K562 (cell line): ENCODE measurements around the gene TMEM121. TPM values are rescaled to one million over a fixed set of nuclear protein-coding genes. Genes with fewer than 3 reads are reported as not detected.
"Not testable (repeated sequence)": the region's sequence is repeated elsewhere in the genome, so short reads cannot be mapped to it uniquely, and the experiment has no call there.

Experiments used
- ATAC-seq: fragments of 200-7000 bp; cut with Tn5 transposase; 3 replicates; pipeline ENCODE4 v1.9.1; 2020; ENCODE audit warnings: moderate library complexity
- BruUV-seq: library from RNA; stranded (reverse); fragments of 400-500 nt; replicated peaks from 2 replicates; lab custom pipeline; 2021; lab: Mats Ljungman, UMichigan
- CTCF ChIA-PET: fragments of 300-600 bp; formaldehyde crosslinking; extraction: SDS; loops from one replicate; lab custom pipeline; 2021; ENCODE audit warnings: low intra/inter-chr PET ratio; lab: Yijun Ruan, JAX
- POLR2A ChIA-PET: fragments of 300-600, 350-650 bp; sonication (Branson Sonifier 250); formaldehyde crosslinking; extraction: SDS; loops from one replicate; lab custom pipeline; 2021; ENCODE audit warnings: antibody characterized with exemption, inconsistent platforms; lab: Yijun Ruan, JAX
- DNase-seq, 4 experiments: peaks; one replicate each; pipeline versions ENCODE4 v3.0.0 to v3.0.0-alpha.2; 2011 to 2018; ENCODE audit warnings: low spot score in 3 of 4, mixed read lengths in 3 of 4; ENCODE audit errors: extremely low read depth in 1 of 4
- FAIRE-seq: peaks from 2 replicates; lab custom pipeline; 2011; peaks lifted over from hg19 to GRCh38; lab: Jason Lieb, UNC
- H2AFZ ChIP-seq: 2 replicates; pipeline ENCODE4 v1.6.0; 2011; ENCODE audit warnings: low read depth, low read length, control low read depth, inconsistent platforms
- H3K27ac ChIP-seq: fragments of 200-600 bp; 3 replicates; pipeline ENCODE4 v1.8.0; 2011; ENCODE audit warnings: low read depth, mild to moderate bottlenecking, control low read depth, inconsistent platforms, low read length, moderate library complexity, mixed read lengths; ENCODE audit errors: extremely low read depth
- H3K27me3 ChIP-seq, 2 experiments: fragments of 300-600 bp in 1 of 2; 2 replicates in 1 of 2; 3 replicates in 1 of 2; pipeline versions ENCODE4 v1.6.0 to v1.8.0; 2011; ENCODE audit warnings: inconsistent platforms in 2 of 2, low read length in 2 of 2, mild to moderate bottlenecking in 1 of 2, mixed read lengths in 1 of 2, moderate library complexity in 1 of 2; ENCODE audit not compliant: control insufficient read depth in 2 of 2, insufficient read depth in 2 of 2
- H3K36me3 ChIP-seq: fragments of 300-600 bp; 3 replicates; pipeline ENCODE4 v1.8.0; 2011; ENCODE audit warnings: mild to moderate bottlenecking, low read length, inconsistent platforms; ENCODE audit not compliant: control insufficient read depth, insufficient read depth
- H3K4me1 ChIP-seq, 2 experiments: fragments of 200-600 bp in 1 of 2; replicated peaks in 1 of 2; 2 replicates in 1 of 2; 3 replicates in 1 of 2; pipeline versions ENCODE4 v1.5.1 to v1.8.0; 2011; ENCODE audit warnings: inconsistent platforms in 2 of 2, low read length in 2 of 2, mild to moderate bottlenecking in 1 of 2, mixed read lengths in 1 of 2, moderate library complexity in 1 of 2; ENCODE audit not compliant: control insufficient read depth in 2 of 2, insufficient read depth in 2 of 2
- H3K4me2 ChIP-seq: 2 replicates; pipeline ENCODE4 v1.6.1; 2011; ENCODE audit warnings: low read length, control low read depth, inconsistent platforms, mixed read lengths; ENCODE audit not compliant: insufficient read depth
- H3K4me3 ChIP-seq: fragments of 200-600 bp; sonication (generic), shearing (Covaris generic); 2 replicates; pipeline ENCODE4 v1.5.1; 2016; ENCODE audit warnings: control low read depth, inconsistent platforms
- H3K79me2 ChIP-seq: fragments of 200-600 bp; 3 replicates; pipeline ENCODE4 v1.8.0; 2011; ENCODE audit warnings: low read length, inconsistent platforms; ENCODE audit not compliant: control insufficient read depth, insufficient read depth
- H3K9ac ChIP-seq, 2 experiments: 2 replicates each; pipeline versions ENCODE4 v1.6.0 to v1.6.1; 2011; ENCODE audit warnings: low read depth in 2 of 2, low read length in 2 of 2, control low read depth in 1 of 2, inconsistent platforms in 1 of 2, mild to moderate bottlenecking in 1 of 2, mixed read lengths in 1 of 2; ENCODE audit not compliant: insufficient read depth in 1 of 2
- H3K9me1 ChIP-seq: one replicate; pipeline ENCODE4 v1.6.0; 2011; ENCODE audit warnings: inconsistent platforms, mild to moderate bottlenecking, low read length, moderate library complexity; ENCODE audit not compliant: control insufficient read depth, insufficient read depth
- H3K9me3 ChIP-seq: replicated peaks from 2 replicates; pipeline ENCODE4 v1.5.1; 2011; ENCODE audit warnings: low read depth, low read length, inconsistent platforms; ENCODE audit not compliant: control insufficient read depth, insufficient read depth
- H4K20me1 ChIP-seq: replicated peaks from 2 replicates; pipeline ENCODE4 v1.6.1; 2011; ENCODE audit warnings: low read length, inconsistent platforms, mixed read lengths; ENCODE audit not compliant: control insufficient read depth, insufficient read depth
- CBX5 ChIP-seq: IDR thresholded peaks from 2 replicates; pipeline ENCODE4 v1.6.1; 2014; ENCODE audit warnings: low read depth, borderline replicate concordance
- HES1 ChIP-seq: fragments of 450-650 bp; IDR thresholded peaks from 2 replicates; pipeline ENCODE4 v1.6.1; 2016; ENCODE audit warnings: low read depth, mild to moderate bottlenecking, moderate library complexity
- KDM1A ChIP-seq, 2 experiments: fragments of 450-650 bp; IDR thresholded peaks; 2 replicates each; pipeline ENCODE4 v1.6.1; 2016; ENCODE audit warnings: mild to moderate bottlenecking in 2 of 2
- MAFK ChIP-seq: IDR thresholded peaks from 2 replicates; pipeline ENCODE4 v1.6.1; 2011; ENCODE audit warnings: low read length, improper control_type of control experiment
- NFE2L1 ChIP-seq: fragments of 450-650 bp; IDR thresholded peaks from 2 replicates; pipeline ENCODE4 v1.6.1; 2016; ENCODE audit warnings: missing genetic modification characterization, low read depth, mild to moderate bottlenecking, missing compliant biosample characterization, moderate library complexity, borderline replicate concordance
- NFXL1 ChIP-seq: fragments of 450-650 bp; formaldehyde crosslinking; IDR thresholded peaks from 2 replicates; pipeline ENCODE4 v1.4.0; 2021; ENCODE audit warnings: mild to moderate bottlenecking
- NR1H2 ChIP-seq: sonication (generic); formaldehyde crosslinking; IDR thresholded peaks from 2 replicates; pipeline ENCODE4 v1.4.0; 2020; ENCODE audit warnings: mild to moderate bottlenecking, missing genetic modification reagents
- PHF21A ChIP-seq: fragments of 450-650 bp; IDR thresholded peaks from 2 replicates; pipeline ENCODE4 v1.6.1; 2017; ENCODE audit warnings: low read depth, borderline replicate concordance
- SAP30 ChIP-seq: fragments of 200-600 bp; sonication (generic); IDR thresholded peaks from 2 replicates; pipeline ENCODE4 v1.6.1; 2012; ENCODE audit warnings: borderline replicate concordance, low read depth, mild to moderate bottlenecking, moderate library complexity, low read length, control low read depth, inconsistent platforms; ENCODE audit not compliant: insufficient read depth, poor library complexity, severe bottlenecking
- SRSF3 ChIP-seq: fragments of 200-400 bp; formaldehyde crosslinking; IDR thresholded peaks from 2 replicates; pipeline ENCODE4 v1.6.1; 2016; ENCODE audit warnings: mild to moderate bottlenecking, low read length, moderate library complexity; ENCODE audit not compliant: insufficient read depth
- ZNF121 ChIP-seq: sonication (generic); formaldehyde crosslinking; conservative IDR thresholded peaks from 2 replicates; pipeline ENCODE4 v1.8.0; 2022; ENCODE audit warnings: missing genetic modification reagents
- WGBS: fragments of 100-300 bp; shearing (Covaris generic); methylation state at CpG from one replicate; pipeline ENCODE4 v1.1.6; 2016; ENCODE audit warnings: low coverage, mixed read lengths; ENCODE audit not compliant: insufficient coverage; ENCODE audit errors: missing lambda C conversion rate; 5-methylcytosine and 5-hydroxymethylcytosine counted together
- in situ Hi-C: fragments of 300-500 bp; cut with MboI; formaldehyde crosslinking; loops from 4 replicates; pipeline ENCODE4 v1.15.0; 2018; ENCODE audit warnings: inconsistent platforms, mixed read lengths
- intact Hi-C: fragments of 100-400 bp; cut with micrococcal nuclease; formaldehyde crosslinking; loops from 2 replicates; pipeline ENCODE4 v1.14.2; 2022
- polyA plus RNA-seq, 8 experiments: library from polyadenylated mRNA; depleted of rRNA in 4 of 8; stranded (reverse) in 5 of 8; unstranded in 3 of 8; fragments of >200 nt; fragmentation: Nextera tagmentation in 2 of 8; fragmentation: Illumina TruSeq in 1 of 8; extraction: Ambion mirVana in 2 of 8; extraction: Trizol in 1 of 8; gene quantifications; 2 replicates each; pipeline versions ENCODE4 v1.2.1 to v1.2.3, GENCODE V29; 2011 to 2014; ENCODE audit warnings: inconsistent platforms in 1 of 8, missing spikeins in 1 of 8
- total RNA-seq, 7 experiments: library from RNA; depleted of rRNA in 6 of 7; stranded (reverse); fragments of >200 nt in 6 of 7; fragmentation: Illumina TruSeq in 2 of 7; extraction: Trizol in 2 of 7; gene quantifications; 2 replicates each; pipeline versions ENCODE4 v1.2.1 to v1.2.3, GENCODE V29; 2011 to 2021; ENCODE audit warnings: low replicate concordance in 1 of 7
- TF ChIP-seq, protein P1 (sequence below): fragments of 450-650 bp; conservative IDR thresholded peaks from 2 replicates; pipeline ENCODE4 v1.6.1; 2016; ENCODE audit warnings: missing genetic modification characterization, low read depth, mild to moderate bottlenecking, control low read depth, missing compliant biosample characterization

Gene TMEM121
- total and polyA plus RNA-seq, 9 of the 15 experiments (the other 6 are each of a cell fraction or from before 2014, with no cell fraction given): 0.31 to 0.36 TPM; not detected in 7

- H3K9ac ChIP-seq, H3K4me2 ChIP-seq, in situ Hi-C loops, intact Hi-C loops, FAIRE-seq, H3K36me3 ChIP-seq, H3K4me3 ChIP-seq, H3K79me2 ChIP-seq, DNase-seq, H3K27me3 ChIP-seq, ATAC-seq, H3K27ac ChIP-seq, H4K20me1 ChIP-seq, H2AFZ ChIP-seq, POLR2A ChIA-PET, BruUV-seq, H3K9me3 ChIP-seq, H3K4me1 ChIP-seq, H3K9me1 ChIP-seq, CTCF ChIA-PET: not testable (repeated sequence)
- WGBS: no CpG with 5 or more reads among the region's 17 CpGs
Measured at GRCh38 chr14:105575016-105575700, 48.8 kb downstream of the TMEM121 start.

DNA sequence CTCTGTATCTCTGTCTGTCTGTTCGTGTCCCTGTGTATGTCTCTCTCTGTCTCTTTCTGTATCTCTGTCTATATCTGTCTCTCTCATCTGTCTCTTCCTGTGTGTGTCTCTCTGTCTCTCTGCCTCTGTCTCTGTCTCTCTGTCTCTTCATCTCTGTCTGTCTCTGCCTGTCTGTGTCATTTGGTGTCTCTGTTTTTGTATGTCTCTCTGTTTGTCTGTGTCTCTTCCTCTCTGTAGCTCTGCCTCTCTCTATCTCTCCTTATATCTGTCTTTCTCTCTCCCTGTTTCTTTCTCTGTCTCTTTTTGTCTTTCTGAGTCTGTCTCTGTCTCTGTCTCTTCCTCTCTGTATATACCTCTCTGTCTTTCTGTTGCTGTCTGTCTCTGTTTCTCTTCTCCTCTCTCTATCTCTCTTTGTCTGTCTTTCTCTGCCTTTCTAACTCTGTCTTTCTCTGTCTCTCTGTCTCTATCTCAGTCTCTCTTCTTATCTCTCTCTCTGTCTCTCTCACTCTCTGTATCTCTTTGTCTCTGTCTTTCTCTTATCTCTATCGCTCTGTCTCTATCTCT, 50.2 kb downstream of the TMEM121 start:
- TF ChIP-seq SAP30: no peak
- no peak for TF ChIP-seq KDM1A (IDR thresholded peaks at IDR 0.05)
- no peak for TF ChIP-seq SRSF3
- no peak for TF ChIP-seq CBX5
- TF ChIP-seq, protein P1, sequence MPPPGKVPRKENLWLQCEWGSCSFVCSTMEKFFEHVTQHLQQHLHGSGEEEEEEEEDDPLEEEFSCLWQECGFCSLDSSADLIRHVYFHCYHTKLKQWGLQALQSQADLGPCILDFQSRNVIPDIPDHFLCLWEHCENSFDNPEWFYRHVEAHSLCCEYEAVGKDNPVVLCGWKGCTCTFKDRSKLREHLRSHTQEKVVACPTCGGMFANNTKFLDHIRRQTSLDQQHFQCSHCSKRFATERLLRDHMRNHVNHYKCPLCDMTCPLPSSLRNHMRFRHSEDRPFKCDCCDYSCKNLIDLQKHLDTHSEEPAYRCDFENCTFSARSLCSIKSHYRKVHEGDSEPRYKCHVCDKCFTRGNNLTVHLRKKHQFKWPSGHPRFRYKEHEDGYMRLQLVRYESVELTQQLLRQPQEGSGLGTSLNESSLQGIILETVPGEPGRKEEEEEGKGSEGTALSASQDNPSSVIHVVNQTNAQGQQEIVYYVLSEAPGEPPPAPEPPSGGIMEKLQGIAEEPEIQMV (tag): no peak
- TF ChIP-seq NFXL1 (CRISPR knock-in tag): no peak
- TF ChIP-seq PHF21A: no peak
- no peak for TF ChIP-seq ZNF121 (CRISPR knock-in tag)
- TF ChIP-seq NR1H2 (CRISPR knock-in tag): no peak
- no peak for TF ChIP-seq NFE2L1 (tag)
- no peak for TF ChIP-seq HES1
- TF ChIP-seq MAFK: no peak
- Histone ChIP-seq H3K36me3 (no peaks in the 10 kb centered on the region), H3K9ac (no peak overlapping the region), H3K27ac (no peak overlapping the region), H3K4me2 (no peak overlapping the region), H2AFZ (no peak overlapping the region), H3K9me1 (no peaks in the 10 kb centered on the region), H4K20me1 (no peaks in the 10 kb centered on the region), H3K27me3 (no peaks in the 10 kb centered on the region), H3K79me2 (no peaks in the 10 kb centered on the region), H3K9me3 (no peaks in the 10 kb centered on the region), H3K4me3 (no peak overlapping the region), H3K4me1 (no peaks in the 10 kb centered on the region)
- in situ Hi-C loops: no loop called here
- intact Hi-C loops: no loop called here
- CTCF ChIA-PET: no interaction called here
- POLR2A ChIA-PET: no interaction called here
- BruUV-seq: no TSS peak
- no peak for ATAC-seq
- no peak for FAIRE-seq
- WGBS: 0% methylated on average over 1 of the region's 2 CpGs
- DNase-seq: no peak
